ENCODE measurements around the gene CFAP251.

The CFAP251 gene

GRCh38 chr12:121989276-121990113, 71.1 kb downstream of the CFAP251 start:
- Histone ChIP-seq H3K36me3 (ENCODE audit: insufficient read depth, insufficient read length, low read length) (no peaks in the 10 kb centered on the region), H3K4me3 (ENCODE audit: insufficient read length, low read depth) (no peak overlapping the region), H3K9me3 (ENCODE audit: insufficient read depth, low read length) (no peaks in the 10 kb centered on the region; the same call in 1 of the 2 replicates), H3K4me1 (ENCODE audit: insufficient read depth, insufficient read length) (no peaks in the 10 kb centered on the region), H3K27me3 (ENCODE audit: insufficient read depth, insufficient read length) (no peaks in the 10 kb centered on the region), H3K9ac (ENCODE audit: insufficient read length, low read depth) (no peak overlapping the region)
- no peak for TF ChIP-seq YY1 (IDR thresholded peaks at IDR 0.05; ENCODE audit: insufficient read depth, insufficient read length)
- TF ChIP-seq ZNF274 (IDR thresholded peaks at IDR 0.05; ENCODE audit: low read depth, low read length), result no peak
- TF ChIP-seq SUZ12 (IDR thresholded peaks at IDR 0.05; ENCODE audit: extremely low read depth, insufficient read depth, insufficient read length), result no peak
- no peak for DNase-seq (ENCODE audit: low read depth, low spot score)

GRCh38 chr12:121990114-121990647, 71.8 kb downstream of the CFAP251 start:
- Histone ChIP-seq H3K4me1 (ENCODE audit: insufficient read depth, insufficient read length) (no peaks in the 10 kb centered on the region), H3K9ac (ENCODE audit: insufficient read length, low read depth) (no peak overlapping the region), H3K27me3 (ENCODE audit: insufficient read depth, insufficient read length) (no peaks in the 10 kb centered on the region), H3K9me3 (ENCODE audit: insufficient read depth, low read length) (no peaks in the 10 kb centered on the region; the same call in 1 of the 2 replicates), H3K4me3 (ENCODE audit: insufficient read length, low read depth) (no peak overlapping the region), H3K36me3 (ENCODE audit: insufficient read depth, insufficient read length, low read length) (no peaks in the 10 kb centered on the region)
- TF ChIP-seq ZNF274 (IDR thresholded peaks at IDR 0.05; ENCODE audit: low read depth, low read length), result no peak
- TF ChIP-seq SUZ12 (IDR thresholded peaks at IDR 0.05; ENCODE audit: extremely low read depth, insufficient read depth, insufficient read length), result no peak
- TF ChIP-seq YY1 (IDR thresholded peaks at IDR 0.05; ENCODE audit: insufficient read depth, insufficient read length), result no peak
- no peak for DNase-seq (ENCODE audit: low read depth, low spot score)

- DNase-seq (ENCODE audit: low read depth, low spot score), result no peak
- H3K36me3 ChIP-seq (ENCODE audit: insufficient read depth, insufficient read length, low read length), result no peaks in the 10 kb centered on the region
- H3K4me3 ChIP-seq (ENCODE audit: insufficient read length, low read depth), result no peak overlapping the region
- no peak overlapping the region for H3K9ac ChIP-seq (ENCODE audit: insufficient read length, low read depth)
- no peaks in the 10 kb centered on the region for H3K4me1 ChIP-seq (ENCODE audit: insufficient read depth, insufficient read length)
- TF ChIP-seq SUZ12 (IDR thresholded peaks at IDR 0.05; ENCODE audit: extremely low read depth, insufficient read depth, insufficient read length) (no peak), YY1 (IDR thresholded peaks at IDR 0.05; ENCODE audit: insufficient read depth, insufficient read length) (no peak), ZNF274 (IDR thresholded peaks at IDR 0.05; ENCODE audit: low read depth, low read length) (no peak)
- H3K9me3 ChIP-seq (ENCODE audit: insufficient read depth, low read length), result no peaks in the 10 kb centered on the region; the same call in 1 of the 2 replicates
- no peaks in the 10 kb centered on the region for H3K27me3 ChIP-seq (ENCODE audit: insufficient read depth, insufficient read length)
These were observed 72.6 kb downstream of the CFAP251 start for GRCh38 chr12:121990692-121991603.

GRCh38 chr12:121992059-121992879, 73.9 kb downstream of the CFAP251 start:
- Histone ChIP-seq H3K9ac (ENCODE audit: insufficient read length, low read depth) (no peak overlapping the region), H3K4me1 (ENCODE audit: insufficient read depth, insufficient read length) (no peaks in the 10 kb centered on the region)
- no peak for DNase-seq (ENCODE audit: low read depth, low spot score)

GRCh38 chr12:121996050-121996944, 77.9 kb downstream of the CFAP251 start:
- Histone ChIP-seq H3K9ac (ENCODE audit: insufficient read length, low read depth) (no peak overlapping the region), H3K9me3 (ENCODE audit: insufficient read depth, low read length) (peaks cover 6% of the 10 kb centered on the region; the same call in 1 of the 2 replicates), H3K4me1 (ENCODE audit: insufficient read depth, insufficient read length) (no peaks in the 10 kb centered on the region), H3K27me3 (ENCODE audit: insufficient read depth, insufficient read length) (no peaks in the 10 kb centered on the region), H3K36me3 (ENCODE audit: insufficient read depth, insufficient read length, low read length) (no peaks in the 10 kb centered on the region), H3K4me3 (ENCODE audit: insufficient read length, low read depth) (no peak overlapping the region)
- no peak for TF ChIP-seq SUZ12 (IDR thresholded peaks at IDR 0.05; ENCODE audit: extremely low read depth, insufficient read depth, insufficient read length)
- no peak for DNase-seq (ENCODE audit: low read depth, low spot score)

More at GRCh38 chr12:121992059-121992879, 73.9 kb downstream of the CFAP251 start:
- no peaks in the 10 kb centered on the region; the same call in 1 of the 2 replicates for H3K9me3 ChIP-seq (ENCODE audit: insufficient read depth, low read length)
- TF ChIP-seq YY1 (IDR thresholded peaks at IDR 0.05; ENCODE audit: insufficient read depth, insufficient read length) (no peak), SUZ12 (IDR thresholded peaks at IDR 0.05; ENCODE audit: extremely low read depth, insufficient read depth, insufficient read length) (no peak), ZNF274 (IDR thresholded peaks at IDR 0.05; ENCODE audit: low read depth, low read length) (no peak)
- H3K4me3 ChIP-seq (ENCODE audit: insufficient read length, low read depth), result no peak overlapping the region
- H3K36me3 ChIP-seq (ENCODE audit: insufficient read depth, insufficient read length, low read length), result no peaks in the 10 kb centered on the region
- H3K27me3 ChIP-seq (ENCODE audit: insufficient read depth, insufficient read length), result no peaks in the 10 kb centered on the region
